H9 (cell line): ENCODE data around the gene WNT2. TPM values are rescaled to one million over a fixed set of nuclear protein-coding genes. Genes with fewer than 3 reads are reported as not detected.

Experiments used
- DNase-seq: peaks from one replicate; pipeline ENCODE4 v3.0.0-alpha.2; 2017
- H2AFZ ChIP-seq: one replicate; pipeline ENCODE4 v1.6.1; 2013; ENCODE audit warnings: mild to moderate bottlenecking, low read length, control low read depth, moderate library complexity
- H2AK5ac ChIP-seq: 2 replicates; pipeline ENCODE4 v1.6.1; 2013; ENCODE audit warnings: low read length, control low read depth, mixed read lengths; ENCODE audit not compliant: insufficient read length
- H2BK120ac ChIP-seq: one replicate; pipeline ENCODE4 v1.6.1; 2013; ENCODE audit warnings: low read depth, mild to moderate bottlenecking, low read length, control low read depth, inconsistent platforms; ENCODE audit not compliant: poor library complexity, severe bottlenecking
- H2BK12ac ChIP-seq: 2 replicates; pipeline ENCODE4 v1.6.1; 2013; ENCODE audit warnings: low read length, control low read depth, mixed read lengths, low read depth; ENCODE audit not compliant: insufficient read length
- H2BK15ac ChIP-seq: 2 replicates; pipeline ENCODE4 v1.6.1; 2013; ENCODE audit warnings: low read depth, low read length, control low read depth
- H2BK20ac ChIP-seq: one replicate; pipeline ENCODE4 v1.6.1; 2013; ENCODE audit warnings: low read depth, mild to moderate bottlenecking, low read length, control low read depth, inconsistent platforms; ENCODE audit not compliant: poor library complexity, severe bottlenecking
- H2BK5ac ChIP-seq: 2 replicates; pipeline ENCODE4 v1.6.1; 2013; ENCODE audit warnings: low read length, control low read depth, mixed read lengths; ENCODE audit not compliant: insufficient read length
- H3K14ac ChIP-seq: 2 replicates; pipeline ENCODE4 v1.6.1; 2013; ENCODE audit warnings: low read length, control low read depth; ENCODE audit not compliant: insufficient read depth
- H3K18ac ChIP-seq: 2 replicates; pipeline ENCODE4 v1.6.1; 2013; ENCODE audit warnings: low read depth, mild to moderate bottlenecking, mixed read lengths, low read length, control low read depth; ENCODE audit not compliant: insufficient read length
- H3K23ac ChIP-seq: 2 replicates; pipeline ENCODE4 v1.6.1; 2013; ENCODE audit warnings: low read length, control low read depth, mixed read lengths, low read depth; ENCODE audit not compliant: insufficient read length
- H3K23me2 ChIP-seq: 2 replicates; pipeline ENCODE4 v1.6.1; 2013; ENCODE audit warnings: low read depth, mild to moderate bottlenecking, mixed read lengths, low read length, control low read depth; ENCODE audit not compliant: insufficient read length, poor library complexity, severe bottlenecking
- H3K27ac ChIP-seq: 2 replicates; pipeline ENCODE4 v1.5.1; 2013; ENCODE audit warnings: low read length, control low read depth, mixed read lengths, low read depth; ENCODE audit not compliant: insufficient read length
- H3K27me3 ChIP-seq: 2 replicates; pipeline ENCODE4 v1.6.1; 2013; ENCODE audit warnings: low read length, control low read depth, inconsistent platforms; ENCODE audit not compliant: insufficient read depth
- H3K4ac ChIP-seq: 2 replicates; pipeline ENCODE4 v1.6.1; 2013; ENCODE audit warnings: low read depth, mild to moderate bottlenecking, control low read depth, inconsistent platforms, low read length, moderate library complexity
- H3K4me1 ChIP-seq: 2 replicates; pipeline ENCODE4 v1.6.1; 2013; ENCODE audit warnings: low read length, control low read depth, inconsistent platforms; ENCODE audit not compliant: insufficient read depth
- H3K4me2 ChIP-seq: 2 replicates; pipeline ENCODE4 v1.6.1; 2013; ENCODE audit warnings: low read length, control low read depth, mixed read lengths; ENCODE audit not compliant: insufficient read length, insufficient read depth
- H3K56ac ChIP-seq: 2 replicates; pipeline ENCODE4 v1.6.1; 2013; ENCODE audit warnings: low read depth, mild to moderate bottlenecking, mixed read lengths, low read length, control low read depth; ENCODE audit not compliant: insufficient read length
- H3K79me1 ChIP-seq: 2 replicates; pipeline ENCODE4 v1.6.1; 2013; ENCODE audit warnings: low read depth, mild to moderate bottlenecking, moderate library complexity, low read length, control low read depth, inconsistent platforms; ENCODE audit not compliant: insufficient read depth, poor library complexity, severe bottlenecking
- H3K79me2 ChIP-seq: 2 replicates; pipeline ENCODE4 v1.6.1; 2013; ENCODE audit warnings: low read length, control low read depth, inconsistent platforms; ENCODE audit not compliant: insufficient read depth
- H3K9ac ChIP-seq: 2 replicates; pipeline ENCODE4 v1.6.1; 2013; ENCODE audit warnings: low read length, control low read depth, mixed read lengths; ENCODE audit not compliant: insufficient read length; ENCODE audit errors: extremely low read depth
- H3K9me3 ChIP-seq: one replicate; pipeline ENCODE4 v1.6.1; 2013; ENCODE audit warnings: low read depth, low read length, inconsistent platforms; ENCODE audit not compliant: control insufficient read depth
- H3T11ph ChIP-seq: one replicate; pipeline ENCODE4 v1.6.1; 2013; ENCODE audit warnings: mild to moderate bottlenecking, low read length, control low read depth, inconsistent platforms
- H4K20me1 ChIP-seq: one replicate; pipeline ENCODE4 v1.6.1; 2013; ENCODE audit not compliant: control insufficient read depth, insufficient read length, insufficient read depth
- H4K5ac ChIP-seq: 2 replicates; pipeline ENCODE4 v1.6.1; 2013; ENCODE audit warnings: low read depth, mild to moderate bottlenecking, mixed read lengths, low read length, control low read depth; ENCODE audit not compliant: insufficient read length
- H4K8ac ChIP-seq: replicated peaks from 2 replicates; pipeline ENCODE4 v1.6.1; 2013; ENCODE audit warnings: low read length, control low read depth, mixed read lengths, low read depth; ENCODE audit not compliant: insufficient read length
- H4K91ac ChIP-seq: 2 replicates; pipeline ENCODE4 v1.6.1; 2013; ENCODE audit warnings: low read depth, mild to moderate bottlenecking, moderate library complexity, mixed read lengths, low read length, control low read depth; ENCODE audit not compliant: insufficient read length
- H3K27ac Mint-ChIP-seq, 3 experiments: 2 replicates in 2 of 3; 3 replicates in 1 of 3; pipeline ENCODE4 v1.8.0; 2020 to 2021; ENCODE audit warnings: mixed read lengths in 3 of 3, mild to moderate bottlenecking in 1 of 3, moderate library complexity in 1 of 3
- H3K27me3 Mint-ChIP-seq: 2 replicates; pipeline ENCODE4 v1.8.0; 2021; ENCODE audit warnings: low read depth, mild to moderate bottlenecking, moderate library complexity, mixed read lengths
- H3K36me3 Mint-ChIP-seq, 3 experiments: 2 replicates in 2 of 3; 3 replicates in 1 of 3; pipeline ENCODE4 v1.8.0; 2020 to 2021; ENCODE audit warnings: low read depth in 3 of 3, mixed read lengths in 3 of 3; ENCODE audit not compliant: insufficient read depth in 1 of 3
- H3K4me1 Mint-ChIP-seq, 2 experiments: 2 replicates each; pipeline ENCODE4 v1.8.0; 2020; ENCODE audit warnings: mixed read lengths in 2 of 2
- H3K4me3 Mint-ChIP-seq, 2 experiments: 2 replicates in 1 of 2; 3 replicates in 1 of 2; pipeline ENCODE4 v1.8.0; 2020 to 2021; ENCODE audit warnings: mild to moderate bottlenecking in 2 of 2, mixed read lengths in 2 of 2, moderate library complexity in 1 of 2
- H3K9me3 Mint-ChIP-seq, 2 experiments: 2 replicates in 1 of 2; 3 replicates in 1 of 2; pipeline ENCODE4 v1.8.0; 2020; ENCODE audit warnings: mild to moderate bottlenecking in 2 of 2, mixed read lengths in 2 of 2, moderate library complexity in 1 of 2
- CTCF ChIP-seq: fragments of 200-600 bp; sonication (generic); conservative IDR thresholded peaks from 3 replicates; pipeline ENCODE4 v1.8.0; 2021; ENCODE audit warnings: antibody characterized with exemption, mild to moderate bottlenecking
- WGBS: extraction: QIAGEN DNeasy Blood & Tissue Kit; methylation state at CpG from one replicate; pipeline ENCODE4 v1.1.7; 2013; ENCODE audit warnings: missing lambda C conversion rate, low lambda C conversion rate, mixed read lengths; ENCODE audit not compliant: insufficient read length; ENCODE audit errors: extremely low coverage; 5-methylcytosine and 5-hydroxymethylcytosine counted together
- total RNA-seq: library from RNA; stranded (reverse); gene quantifications from 2 replicates; pipeline ENCODE4 v1.2.1, GENCODE V29; 2021

Gene WNT2
- total RNA-seq, 1 experiment from 2014 or later, result not detected

GRCh38 chr7:117262546-117262945, 60.3 kb downstream of the WNT2 start:
- no CpG with 5 or more reads among the region's 2 CpGs for WGBS
- Histone ChIP-seq H2AFZ (no peak overlapping the region), H3K9me3 (no peaks in the 10 kb centered on the region), H3K4me1 (no peaks in the 10 kb centered on the region), H3K18ac (no peak overlapping the region), H3K4me2 (no peak overlapping the region), H3K27me3 (no peaks in the 10 kb centered on the region), H3K27ac (no peak overlapping the region), H3K23me2 (no peaks in the 10 kb centered on the region), H3K79me2 (no peaks in the 10 kb centered on the region), H3K79me1 (no peaks in the 10 kb centered on the region), H4K20me1 (no peaks in the 10 kb centered on the region), H2BK15ac (no peak overlapping the region), H4K91ac (no peak overlapping the region), H4K8ac (no peak overlapping the region), H3K23ac (no peak overlapping the region), H3K4ac (no peak overlapping the region), H2AK5ac (no peak overlapping the region), H4K5ac (no peak overlapping the region), H2BK20ac (no peak overlapping the region), H2BK12ac (no peak overlapping the region), H3K56ac (no peak overlapping the region), H2BK120ac (no peak overlapping the region), H3T11ph (no peak overlapping the region), H3K14ac (no peak overlapping the region), H2BK5ac (no peak overlapping the region), H3K9ac (no peak overlapping the region)
- H3K4me1 Mint-ChIP-seq, result no peaks in the 10 kb centered on the region
- no peak for DNase-seq
- no peak overlapping the region for H3K4me3 Mint-ChIP-seq
- no peaks in the 10 kb centered on the region; the same call in 1 of the 2 replicates for H3K27me3 Mint-ChIP-seq
- no peaks in the 10 kb centered on the region for H3K36me3 Mint-ChIP-seq
- H3K27ac Mint-ChIP-seq, result no peak overlapping the region
- H3K9me3 Mint-ChIP-seq, result no peaks in the 10 kb centered on the region; a peak in 1 of 5 replicates
- TF ChIP-seq CTCF, result no peak
